Endothelial cell (in vitro differentiated cells): ENCODE measurements around the gene PRKCA. TPM values are rescaled to one million over a fixed set of nuclear protein-coding genes. Genes with fewer than 3 reads are reported as not detected.

ENCODE experiments used
- DNase-seq: peaks from one replicate; pipeline ENCODE4 v3.0.0; 2021; ENCODE audit warnings: low spot score
- H3K27ac Mint-ChIP-seq: one replicate; pipeline ENCODE4 v1.8.0; 2021; ENCODE audit warnings: mixed read lengths, inconsistent platforms; ENCODE audit not compliant: unreplicated experiment
- H3K27me3 Mint-ChIP-seq: one replicate; pipeline ENCODE4 v1.8.0; 2021; ENCODE audit warnings: mild to moderate bottlenecking, moderate library complexity, mixed read lengths, inconsistent platforms; ENCODE audit not compliant: unreplicated experiment
- H3K36me3 Mint-ChIP-seq: one replicate; pipeline ENCODE4 v1.8.0; 2021; ENCODE audit warnings: mild to moderate bottlenecking, low read depth, mixed read lengths, inconsistent platforms; ENCODE audit not compliant: unreplicated experiment
- H3K4me1 Mint-ChIP-seq: one replicate; pipeline ENCODE4 v1.8.0; 2021; ENCODE audit warnings: mild to moderate bottlenecking, mixed read lengths, inconsistent platforms; ENCODE audit not compliant: unreplicated experiment
- H3K4me3 Mint-ChIP-seq: one replicate; pipeline ENCODE4 v1.8.0; 2021; ENCODE audit warnings: mild to moderate bottlenecking, mixed read lengths, inconsistent platforms; ENCODE audit not compliant: unreplicated experiment
- H3K9me3 Mint-ChIP-seq: one replicate; pipeline ENCODE4 v1.8.0; 2021; ENCODE audit warnings: mixed read lengths, inconsistent platforms; ENCODE audit not compliant: unreplicated experiment
- CTCF ChIP-seq: fragments of 200-600 bp; sonication (generic); IDR thresholded peaks from one replicate; pipeline ENCODE4 v1.5.0; 2021; ENCODE audit warnings: antibody characterized with exemption; ENCODE audit not compliant: unreplicated experiment
- total RNA-seq: library from RNA; stranded (reverse); fragmentation: NEBNext Ultra II Directional; extraction: Animal tissue kit (Norgen Biotek cat#: 25700); gene quantifications from one replicate; pipeline ENCODE4 v1.2.1, GENCODE V29; 2021; ENCODE audit not compliant: unreplicated experiment

The PRKCA gene
- total RNA-seq, 1 donor from 2014 or later, result 2.1 TPM

GRCh38 chr17:66467766-66468165, 165.4 kb downstream of the PRKCA start:
- H3K27me3 Mint-ChIP-seq, result no peaks in the 10 kb centered on the region
- no peak overlapping the region for H3K4me3 Mint-ChIP-seq
- no peaks in the 10 kb centered on the region for H3K36me3 Mint-ChIP-seq
- no peak for DNase-seq
- no peaks in the 10 kb centered on the region for H3K9me3 Mint-ChIP-seq
- TF ChIP-seq CTCF, result no peak
- peaks cover 16% of the 10 kb centered on the region for H3K4me1 Mint-ChIP-seq
- H3K27ac Mint-ChIP-seq, result no peak overlapping the region

GRCh38 chr17:66468241-66469087, 166.1 kb downstream of the PRKCA start:
- H3K27ac Mint-ChIP-seq, result peak overlapping the region; percentile 26
- peaks cover 16% of the 10 kb centered on the region for H3K4me1 Mint-ChIP-seq
- H3K27me3 Mint-ChIP-seq, result peaks cover 3% of the 10 kb centered on the region
- no peaks in the 10 kb centered on the region for H3K9me3 Mint-ChIP-seq
- H3K36me3 Mint-ChIP-seq, result no peaks in the 10 kb centered on the region
- no peak for TF ChIP-seq CTCF
- no peak overlapping the region for H3K4me3 Mint-ChIP-seq
- no peak for DNase-seq

GRCh38 chr17:66469088-66469442, 166.7 kb downstream of the PRKCA start:
- TF ChIP-seq CTCF, result no peak

GRCh38 chr17:66469461-66469860, 167.0 kb downstream of the PRKCA start:
- DNase-seq, result no peak
- Mint-ChIP-seq H3K36me3 (no peaks in the 10 kb centered on the region), H3K9me3 (no peaks in the 10 kb centered on the region), H3K27ac (no peak overlapping the region), H3K4me1 (peaks cover 16% of the 10 kb centered on the region), H3K4me3 (no peak overlapping the region), H3K27me3 (peaks cover 3% of the 10 kb centered on the region)
- TF ChIP-seq CTCF, result no peak

More at GRCh38 chr17:66469088-66469442, 166.7 kb downstream of the PRKCA start:
- Mint-ChIP-seq H3K4me3 (no peak overlapping the region), H3K4me1 (peaks cover 16% of the 10 kb centered on the region), H3K27me3 (peaks cover 3% of the 10 kb centered on the region), H3K9me3 (no peaks in the 10 kb centered on the region), H3K27ac (peak overlapping the region; percentile 26), H3K36me3 (no peaks in the 10 kb centered on the region)
- no peak for DNase-seq

- Mint-ChIP-seq H3K4me1 (peaks cover 16% of the 10 kb centered on the region), H3K36me3 (no peaks in the 10 kb centered on the region), H3K4me3 (no peak overlapping the region), H3K9me3 (no peaks in the 10 kb centered on the region), H3K27ac (no peak overlapping the region), H3K27me3 (peaks cover 3% of the 10 kb centered on the region)
- TF ChIP-seq CTCF, result no peak
- no peak for DNase-seq
Observed at GRCh38 chr17:66469890-66470289, 167.5 kb downstream of the PRKCA start.
